Smooth muscle cell (in vitro differentiated cells): ENCODE measurements around the gene ZFAND2A. TPM values are rescaled to one million over a fixed set of nuclear protein-coding genes. Genes with fewer than 3 reads are reported as not detected.

Experiments used
- DNase-seq: peaks from one replicate; lab custom pipeline; 2025; ENCODE audit not compliant: unreplicated experiment; lab: John Stamatoyannopoulos, UW
- H2AFZ ChIP-seq: fragments of 200-600 bp; sonication (generic); 2 replicates; pipeline ENCODE4 v1.6.0; 2016; ENCODE audit warnings: antibody characterized with exemption, low read depth, mild to moderate bottlenecking
- H3F3A ChIP-seq: fragments of 200-600 bp; sonication (generic); 2 replicates; pipeline ENCODE4 v1.6.0; 2017; ENCODE audit warnings: antibody characterized with exemption, low read depth
- H3K27ac ChIP-seq: fragments of 200-600 bp; sonication (generic); 2 replicates; pipeline ENCODE4 v1.5.1; 2016; ENCODE audit warnings: low read depth, mild to moderate bottlenecking
- H3K27me3 ChIP-seq: fragments of 200-600 bp; sonication (generic); 2 replicates; pipeline ENCODE4 v1.6.1; 2016; ENCODE audit warnings: low read depth, mild to moderate bottlenecking
- H3K36me3 ChIP-seq: fragments of 200-600 bp; sonication (generic); 2 replicates; pipeline ENCODE4 v1.5.1; 2016; ENCODE audit warnings: low read depth
- H3K4me1 ChIP-seq: fragments of 200-600 bp; sonication (generic); 2 replicates; pipeline ENCODE4 v1.5.1; 2016; ENCODE audit warnings: low read depth
- H3K4me2 ChIP-seq: fragments of 200-600 bp; sonication (generic); 2 replicates; pipeline ENCODE4 v1.6.0; 2016; ENCODE audit warnings: mild to moderate bottlenecking
- H3K4me3 ChIP-seq: fragments of 200-600 bp; sonication (generic); 2 replicates; pipeline ENCODE4 v1.5.1; 2016; ENCODE audit warnings: mild to moderate bottlenecking
- H3K79me2 ChIP-seq: fragments of 200-600 bp; sonication (generic); 2 replicates; pipeline ENCODE4 v1.6.0; 2016; ENCODE audit warnings: low read depth, mild to moderate bottlenecking
- H3K9ac ChIP-seq: fragments of 200-600 bp; sonication (generic); 2 replicates; pipeline ENCODE4 v1.6.0; 2016; ENCODE audit warnings: low read depth
- H3K9me3 ChIP-seq: fragments of 200-600 bp; sonication (generic); replicated peaks from 2 replicates; pipeline ENCODE4 v1.5.1; 2016; ENCODE audit warnings: low read depth
- H4K20me1 ChIP-seq: fragments of 200-600 bp; sonication (generic); 2 replicates; pipeline ENCODE4 v1.6.0; 2016; ENCODE audit warnings: low read depth
- WGBS: methylation state at CpG from one replicate; pipeline ENCODE4 v1.1.7; 2016; ENCODE audit warnings: low lambda C conversion rate; 5-methylcytosine and 5-hydroxymethylcytosine counted together
- polyA plus RNA-seq: library from polyadenylated mRNA; unstranded; fragments of >200 nt; fragmentation: Nextera tagmentation; extraction: Ambion mirVana; gene quantifications from 2 replicates; pipeline ENCODE4 v1.2.1, GENCODE V29; 2016
- total RNA-seq: library from RNA; depleted of rRNA; stranded (reverse); fragments of >200 nt; gene quantifications from 2 replicates; pipeline ENCODE4 v1.2.3, GENCODE V29; 2014
- TF ChIP-seq, protein P1 (sequence below): fragments of 200-600 bp; sonication (generic); IDR thresholded peaks from 2 replicates; pipeline ENCODE4 v1.5.1; 2017; ENCODE audit warnings: borderline replicate concordance, mild to moderate bottlenecking, antibody characterized with exemption; ENCODE audit not compliant: insufficient read depth, poor library complexity, severe bottlenecking

Gene ZFAND2A
- total and polyA plus RNA-seq, 2 experiments from 2014 or later, result 16.2 to 29.9 TPM

GRCh38 chr7:1124164-1124563 is 35.8 kb downstream of the ZFAND2A start:
- DNase-seq, result no peak
- no peaks in the 10 kb centered on the region for H3F3A ChIP-seq
- TF ChIP-seq, protein P1, sequence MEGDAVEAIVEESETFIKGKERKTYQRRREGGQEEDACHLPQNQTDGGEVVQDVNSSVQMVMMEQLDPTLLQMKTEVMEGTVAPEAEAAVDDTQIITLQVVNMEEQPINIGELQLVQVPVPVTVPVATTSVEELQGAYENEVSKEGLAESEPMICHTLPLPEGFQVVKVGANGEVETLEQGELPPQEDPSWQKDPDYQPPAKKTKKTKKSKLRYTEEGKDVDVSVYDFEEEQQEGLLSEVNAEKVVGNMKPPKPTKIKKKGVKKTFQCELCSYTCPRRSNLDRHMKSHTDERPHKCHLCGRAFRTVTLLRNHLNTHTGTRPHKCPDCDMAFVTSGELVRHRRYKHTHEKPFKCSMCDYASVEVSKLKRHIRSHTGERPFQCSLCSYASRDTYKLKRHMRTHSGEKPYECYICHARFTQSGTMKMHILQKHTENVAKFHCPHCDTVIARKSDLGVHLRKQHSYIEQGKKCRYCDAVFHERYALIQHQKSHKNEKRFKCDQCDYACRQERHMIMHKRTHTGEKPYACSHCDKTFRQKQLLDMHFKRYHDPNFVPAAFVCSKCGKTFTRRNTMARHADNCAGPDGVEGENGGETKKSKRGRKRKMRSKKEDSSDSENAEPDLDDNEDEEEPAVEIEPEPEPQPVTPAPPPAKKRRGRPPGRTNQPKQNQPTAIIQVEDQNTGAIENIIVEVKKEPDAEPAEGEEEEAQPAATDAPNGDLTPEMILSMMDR, result no peak
- peak overlapping the region; percentile 51 for H3K9ac ChIP-seq
- H3K27ac ChIP-seq, result peak overlapping the region; percentile 50
- H4K20me1 ChIP-seq, result peaks cover 48% of the 10 kb centered on the region
- H3K79me2 ChIP-seq, result no peaks in the 10 kb centered on the region
- WGBS, result 82% methylated on average over 11 of the region's 11 CpGs
- H3K36me3 ChIP-seq, result no peaks in the 10 kb centered on the region
- peaks cover 11% of the 10 kb centered on the region for H3K4me1 ChIP-seq
- no peaks in the 10 kb centered on the region for H3K27me3 ChIP-seq
- H3K4me3 ChIP-seq, result no peak overlapping the region
- H3K4me2 ChIP-seq, result peak overlapping the region; percentile 68
- H3K9me3 ChIP-seq, result no peaks in the 10 kb centered on the region
- H2AFZ ChIP-seq, result no peak overlapping the region

- Histone ChIP-seq H4K20me1 (peaks cover 49% of the 10 kb centered on the region), H3K9ac (no peak overlapping the region), H3K4me3 (no peak overlapping the region), H3K4me2 (peak overlapping the region; percentile 68), H3K9me3 (no peaks in the 10 kb centered on the region), H3K27ac (peak overlapping the region; percentile 50), H3F3A (no peaks in the 10 kb centered on the region), H3K79me2 (no peaks in the 10 kb centered on the region), H2AFZ (no peak overlapping the region), H3K27me3 (no peaks in the 10 kb centered on the region), H3K36me3 (no peaks in the 10 kb centered on the region), H3K4me1 (peaks cover 11% of the 10 kb centered on the region)
- peak; percentile 46 for DNase-seq
- 19% methylated on average over 17 of the region's 17 CpGs for WGBS
- TF ChIP-seq, protein P1, result peak; percentile 38
Observed at GRCh38 chr7:1123715-1124114, 36.3 kb downstream of the ZFAND2A start.

- 89% methylated on average over 31 of the region's 31 CpGs for WGBS
- Histone ChIP-seq H3K27ac (no peak overlapping the region), H3K27me3 (no peaks in the 10 kb centered on the region), H3K79me2 (no peaks in the 10 kb centered on the region), H3K9ac (no peak overlapping the region), H2AFZ (no peak overlapping the region), H3K4me1 (peaks cover 11% of the 10 kb centered on the region), H3F3A (no peaks in the 10 kb centered on the region), H3K4me3 (no peak overlapping the region), H3K36me3 (no peaks in the 10 kb centered on the region), H4K20me1 (peaks cover 55% of the 10 kb centered on the region), H3K4me2 (no peak overlapping the region), H3K9me3 (no peaks in the 10 kb centered on the region)
- TF ChIP-seq, protein P1, result no peak
- DNase-seq, result no peak
Observed at GRCh38 chr7:1122832-1123501, 37.0 kb downstream of the ZFAND2A start.
